Uterus (tissue), 4 donors: ENCODE measurements around the gene CDC34. TPM values are rescaled to one million over a fixed set of nuclear protein-coding genes. Genes with fewer than 3 reads are reported as not detected.
A peak's percentile ranks its signal among the peaks of the same experiment; 100 is the strongest.

Experiments
- DNase-seq, 2 donors: peaks; one replicate each; pipeline ENCODE4 v3.0.0-alpha.2; 2019 to 2020
- H3K27ac ChIP-seq, 2 donors: fragments of 200-600 bp; sonication (generic); 1 replicate in 1 of 2; 2 replicates in 1 of 2; pipeline ENCODE4 v1.5.1; 2016 to 2018
- H3K27me3 ChIP-seq, 2 donors: fragments of 200-600 bp; sonication (generic); one replicate each; pipeline ENCODE4 v1.5.1; 2018 to 2019; ENCODE audit warnings: control low read depth in 1 of 2
- H3K36me3 ChIP-seq, 2 donors: fragments of 200-600 bp; sonication (generic); one replicate each; pipeline ENCODE4 v1.5.1; 2019; ENCODE audit warnings: control low read depth in 1 of 2
- H3K4me1 ChIP-seq, 2 donors: fragments of 200-600 bp; sonication (generic); one replicate each; pipeline ENCODE4 v1.5.1; 2018 to 2019; ENCODE audit warnings: control low read depth in 1 of 2
- H3K4me3 ChIP-seq, 2 donors: fragments of 200-600 bp; sonication (generic); 1 replicate in 1 of 2; 2 replicates in 1 of 2; pipeline ENCODE4 v1.5.1; 2018 to 2019; ENCODE audit warnings: mild to moderate bottlenecking in 1 of 2
- H3K9me3 ChIP-seq, 2 donors: fragments of 200-600 bp; sonication (generic); one replicate each; pipeline ENCODE4 v1.5.1; 2019; ENCODE audit warnings: control low read depth in 1 of 2
- CTCF ChIP-seq, 4 experiments: fragments of 200-600 bp in 2 of 4; fragments of 450-650 bp in 2 of 4; sonication (generic) in 2 of 4; IDR thresholded peaks; one replicate each; pipeline ENCODE4 v1.5.1; 2016 to 2019; ENCODE audit warnings: antibody characterized with exemption in 4 of 4, mild to moderate bottlenecking in 2 of 4, moderate library complexity in 1 of 4
- POLR2A ChIP-seq, 2 donors: fragments of 450-650 bp; IDR thresholded peaks; one replicate each; pipeline ENCODE4 v1.6.1; 2016; ENCODE audit warnings: antibody characterized with exemption in 2 of 2, mild to moderate bottlenecking in 1 of 2, moderate library complexity in 1 of 2
- intact Hi-C: fragments of 100-400 bp; cut with DNase I; formaldehyde crosslinking; loops from one replicate; pipeline ENCODE4 v1.15.1; 2023; ENCODE audit warnings: low total_unique reads
- total RNA-seq, 4 donors: library from RNA; depleted of rRNA in 3 of 4; stranded (reverse); fragments of >200 nt in 3 of 4; gene quantifications; one replicate each; pipeline versions ENCODE4 v1.1.0 to v1.2.4, GENCODE V29; 2014 to 2023
- donor health status: DM: yes; HTN: yes; CAD: no.

Gene CDC34
- total RNA-seq, 4 donors from 2014 or later = 44.4 to 459 (median 101) TPM

GRCh38 chr19:567296-567900 is 35.8 kb downstream of the CDC34 start:
- H3K4me3 ChIP-seq = peak overlapping the region; percentile 14 to 27
- H3K27me3 ChIP-seq = no peaks in the 10 kb centered on the region
- peak overlapping the region; percentile 77 to 90 for H3K27ac ChIP-seq
- intact Hi-C loops = no loop called here
- peaks cover 0 to 4% of the 10 kb centered on the region in 2 donors for H3K4me1 ChIP-seq
- TF ChIP-seq POLR2A (IDR thresholded peaks at IDR 0.05) (no peak), CTCF (IDR thresholded peaks at IDR 0.05) (no peak)
- H3K9me3 ChIP-seq = no peaks in the 10 kb centered on the region
- H3K36me3 ChIP-seq = no peaks in the 10 kb centered on the region
- no peak for DNase-seq

- DNase-seq = no peak
- H3K9me3 ChIP-seq = no peaks in the 10 kb centered on the region
- no peaks in the 10 kb centered on the region for H3K27me3 ChIP-seq
- intact Hi-C loops = no loop called here
- peaks cover 0 to 20% of the 10 kb centered on the region in 2 donors for H3K4me1 ChIP-seq
- TF ChIP-seq CTCF (IDR thresholded peaks at IDR 0.05) (no peak), POLR2A (IDR thresholded peaks at IDR 0.05) (no peak)
- H3K36me3 ChIP-seq = no peaks in the 10 kb centered on the region
- no peak overlapping the region for H3K4me3 ChIP-seq
- H3K27ac ChIP-seq = no peak overlapping the region
These were observed 38.7 kb downstream of the CDC34 start for GRCh38 chr19:570251-570686.

- Histone ChIP-seq H3K36me3 (no peaks in the 10 kb centered on the region), H3K4me1 (peaks cover 0 to 23% of the 10 kb centered on the region in 2 donors), H3K9me3 (no peaks in the 10 kb centered on the region), H3K27me3 (no peaks in the 10 kb centered on the region), H3K4me3 (peak overlapping the region; percentile 46 to 48), H3K27ac (peak overlapping the region; percentile 83 to 87)
- intact Hi-C loops = no loop called here
- peak in 1 of 2 donors; percentile 37 for DNase-seq
- TF ChIP-seq CTCF (IDR thresholded peaks at IDR 0.05) (no peak), POLR2A (IDR thresholded peaks at IDR 0.05) (no peak)
These were observed 39.5 kb downstream of the CDC34 start for GRCh38 chr19:570937-571565.

- intact Hi-C loops = no loop called here
- Histone ChIP-seq H3K27me3 (no peaks in the 10 kb centered on the region), H3K27ac (peak overlapping the region; percentile 83 to 87), H3K36me3 (no peaks in the 10 kb centered on the region), H3K4me3 (peak overlapping the region; percentile 46 to 48), H3K4me1 (peaks cover 0 to 25% of the 10 kb centered on the region in 2 donors), H3K9me3 (no peaks in the 10 kb centered on the region)
- TF ChIP-seq CTCF (IDR thresholded peaks at IDR 0.05) (no peak), POLR2A (IDR thresholded peaks at IDR 0.05) (no peak)
- DNase-seq = no peak
These were observed 40.0 kb downstream of the CDC34 start for GRCh38 chr19:571566-571974.

GRCh38 chr19:572140-572742 is 40.7 kb downstream of the CDC34 start, which contains the start of gene BSG:
BSG (plus strand) TSS chr19:572596; CDS start chr19:572635, 39 bp downstream.
- Histone ChIP-seq H3K36me3 (no peaks in the 10 kb centered on the region), H3K9me3 (no peaks in the 10 kb centered on the region), H3K4me1 (peaks cover 0 to 28% of the 10 kb centered on the region in 2 donors), H3K27ac (peak within 1 kb of the TSS; percentile 87), H3K27me3 (no peaks in the 10 kb centered on the region), H3K4me3 (peak within 1 kb of the TSS; percentile 85)
- DNase-seq = peak; percentile 98
- intact Hi-C loops = no loop called here
- TF ChIP-seq CTCF (IDR thresholded peaks at IDR 0.05) (peak in 2 of 4 experiments; percentile 28 to 32), POLR2A (IDR thresholded peaks at IDR 0.05) (peak; percentile 96 to 98)
